ENCODE results near the gene OR1F1.
"Not testable (repeated sequence)": the region's sequence is repeated elsewhere in the genome, so short reads cannot be mapped to it uniquely, and the experiment has no call there.

The OR1F1 gene

DNA sequence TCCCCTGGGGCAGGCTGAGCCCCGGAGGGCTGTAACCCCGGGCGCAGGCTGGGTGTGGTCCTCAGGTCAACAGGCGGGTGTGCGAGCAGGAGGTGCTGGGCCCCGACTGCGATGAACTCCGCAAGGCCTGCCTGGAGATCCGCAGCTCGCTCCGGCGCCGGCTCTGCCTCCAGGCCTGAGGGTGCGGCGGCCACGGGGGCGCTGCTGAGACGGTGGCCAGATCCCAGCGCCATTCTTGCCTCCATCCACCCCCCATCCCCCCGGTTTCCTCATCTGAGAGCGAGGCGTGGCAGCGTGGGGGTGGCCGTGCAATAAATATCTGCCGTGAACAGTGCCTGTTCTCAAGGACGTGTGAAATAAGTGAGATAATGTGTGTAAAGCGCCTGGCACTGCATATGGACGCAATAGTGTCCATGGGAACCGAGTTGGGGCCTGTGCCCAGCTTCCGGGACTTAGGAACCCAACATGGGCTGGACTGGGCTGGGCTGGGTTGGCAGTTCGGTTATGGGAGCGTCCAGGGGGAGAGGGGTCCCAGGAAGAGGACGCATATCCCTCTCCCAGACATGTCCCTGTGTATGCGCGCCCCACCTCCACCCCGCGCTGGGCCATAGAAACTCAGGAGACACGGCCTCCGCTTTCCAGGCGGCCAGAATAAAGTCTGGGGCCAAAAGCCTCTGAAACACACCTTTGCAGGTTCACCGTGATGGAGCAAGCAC, 38.2 kb upstream of the OR1F1 start:
- peak in 9 of 10 donors; percentile 53 to 95 (median 68) for DNase-seq
- intact Hi-C loops (cut with DNase I): no loop called here

DNA sequence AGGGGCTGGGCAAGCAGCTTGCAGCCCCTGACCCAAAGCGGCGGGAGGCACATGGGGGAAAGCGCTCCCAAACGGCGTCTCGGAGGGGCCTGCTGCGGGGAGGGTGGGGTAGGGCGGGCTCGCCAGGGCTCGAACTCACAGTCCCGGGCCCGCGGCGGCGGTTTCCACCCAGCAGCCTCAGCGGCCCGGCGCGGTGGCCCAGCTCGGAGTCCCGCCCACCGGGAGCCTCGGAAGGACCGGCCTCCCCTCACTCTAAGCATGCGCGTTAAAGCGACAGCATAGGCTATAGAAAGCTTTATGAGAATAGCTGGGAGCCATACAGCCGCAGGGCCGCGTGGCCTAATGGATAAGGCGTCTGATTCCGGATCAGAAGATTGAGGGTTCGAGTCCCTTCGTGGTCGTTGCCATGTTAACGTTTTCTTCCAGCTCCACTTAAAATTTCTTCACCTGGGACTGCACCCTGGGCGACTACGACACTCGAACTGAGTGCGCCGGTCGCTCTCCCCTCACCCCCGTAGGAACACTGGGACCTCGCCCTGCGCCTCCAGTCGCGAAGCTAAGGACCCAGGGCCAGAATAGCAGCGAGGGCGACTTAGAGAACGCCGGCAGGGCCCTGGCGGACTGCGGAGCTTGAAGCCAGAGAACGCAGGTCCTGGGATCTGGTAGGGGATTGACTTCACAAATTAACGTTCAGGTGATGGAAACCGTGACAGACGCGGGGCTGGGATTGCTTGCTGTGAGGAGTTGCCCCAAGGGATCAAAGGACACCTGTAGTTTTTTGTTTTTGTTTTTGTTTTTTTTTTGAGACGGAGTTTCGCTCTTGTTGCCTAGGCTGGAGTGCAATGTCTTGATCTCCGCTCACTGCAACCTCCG, 37.4 kb upstream of the OR1F1 start:
- intact Hi-C loops (cut with DNase I): no loop called here

DNA sequence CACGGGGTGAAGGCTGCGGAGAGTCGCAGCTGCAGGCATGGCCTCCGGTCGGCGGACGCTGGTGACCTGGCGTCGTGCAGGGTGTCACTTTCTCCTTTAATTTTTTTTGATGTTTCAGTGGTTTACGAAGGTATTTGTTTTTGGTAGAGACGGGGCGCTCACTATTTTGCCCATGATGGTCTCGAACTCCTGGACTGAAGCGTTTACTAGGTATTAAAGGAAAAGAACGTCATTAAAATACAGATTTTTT, 36.1 kb upstream of the OR1F1 start:
- peak in 2 of 10 donors; percentile 55 to 60 for DNase-seq
- intact Hi-C loops (cut with DNase I): no loop called here

More for the DNA sequence above, 37.4 kb upstream of the OR1F1 start:
- DNase-seq: peak; percentile 88 to 98 (median 92)

DNA sequence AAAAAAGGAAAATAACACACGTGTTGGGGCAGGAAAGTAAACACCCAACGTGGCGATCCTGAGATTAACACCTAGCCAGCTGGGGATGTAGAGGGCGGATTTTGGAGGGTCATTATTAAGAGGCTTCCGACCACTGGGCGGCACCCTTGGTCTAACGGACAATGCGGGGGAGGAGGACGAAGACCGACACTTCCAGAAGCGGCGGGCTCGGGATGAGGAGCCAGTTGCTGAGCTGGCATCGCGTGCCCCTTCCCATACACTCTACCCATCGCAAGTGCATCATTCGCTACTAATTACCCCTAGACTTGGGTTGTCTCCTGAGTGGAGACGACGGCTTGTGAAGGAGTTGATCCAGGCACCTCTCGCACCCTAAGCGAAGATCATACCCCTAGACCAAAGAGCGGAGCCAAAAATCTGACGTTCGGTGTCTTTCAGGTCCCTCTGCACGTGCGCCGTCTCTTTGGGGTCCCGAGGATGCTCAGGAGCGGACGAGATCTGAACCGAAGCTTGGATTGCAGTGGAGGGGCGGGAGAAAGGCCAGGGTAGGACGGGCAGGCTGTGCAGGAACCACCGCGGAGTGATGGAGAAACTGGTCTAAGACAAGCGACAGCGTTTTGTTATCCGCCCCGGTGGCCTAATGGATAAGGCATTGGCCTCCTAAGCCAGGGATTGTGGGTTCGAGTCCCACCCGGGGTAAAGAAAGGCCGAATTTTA, 35.6 kb upstream of the OR1F1 start:
- intact Hi-C loops (cut with DNase I): no loop called here
- peak; percentile 79 to 98 (median 86) for DNase-seq

DNA sequence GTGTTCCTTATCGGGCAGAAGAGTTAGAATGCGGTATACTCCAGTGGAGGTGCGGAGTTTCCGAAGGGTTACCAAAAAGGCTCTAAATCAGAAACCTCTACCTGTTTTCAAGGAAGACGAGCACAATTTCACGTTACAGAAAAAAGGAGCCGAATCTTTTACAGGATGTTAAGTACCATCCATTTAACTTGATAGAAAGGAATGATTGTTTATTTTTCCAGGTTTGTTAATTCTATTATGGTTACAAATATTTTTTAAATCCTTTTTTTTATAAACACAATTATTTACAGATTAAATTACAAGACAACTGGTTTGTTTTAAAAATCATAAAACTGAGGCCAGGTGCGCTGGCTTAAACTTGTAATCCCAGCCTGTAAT, 35.0 kb upstream of the OR1F1 start:
- intact Hi-C loops (cut with DNase I): no loop called here
- no peak for DNase-seq

DNA sequence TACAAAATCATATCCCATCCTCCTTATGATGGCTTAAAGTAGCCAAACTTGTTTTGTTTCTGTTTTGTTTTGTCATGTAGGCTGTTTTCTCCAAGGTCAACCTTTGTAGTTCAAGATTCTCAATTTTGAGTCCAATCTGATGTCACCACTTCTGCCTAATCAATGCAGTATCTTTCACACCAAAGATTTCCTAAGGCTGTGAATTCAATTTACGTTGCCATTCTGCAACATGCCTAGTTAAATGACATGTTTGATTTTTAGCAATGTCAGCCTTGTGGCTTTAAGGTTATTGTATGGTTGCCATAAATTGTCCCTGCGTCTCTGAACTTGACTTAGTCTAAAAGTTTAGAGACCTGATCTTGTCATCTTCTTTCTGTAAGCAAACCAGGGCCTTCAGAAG, 32.8 kb upstream of the OR1F1 start:
- intact Hi-C loops (cut with DNase I): no loop called here
- DNase-seq: no peak

DNA sequence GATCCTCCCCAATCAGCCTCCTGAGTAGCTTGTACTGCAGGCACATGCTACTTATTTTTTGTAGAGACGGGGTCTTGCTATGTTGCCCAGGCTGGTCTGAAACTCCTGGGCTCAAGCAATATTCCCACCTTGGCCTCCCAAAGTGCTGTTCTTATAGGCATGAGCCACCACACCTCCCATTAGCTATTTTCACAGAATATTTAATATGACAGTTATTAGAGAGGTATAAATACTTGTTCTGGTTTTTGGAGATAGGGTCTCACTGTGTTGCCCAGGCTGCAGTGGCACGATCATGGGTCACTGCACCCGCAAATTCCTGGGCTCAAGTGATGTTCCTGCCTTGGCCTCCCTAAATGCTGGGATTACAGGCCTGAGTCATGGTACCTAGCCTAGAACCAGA, 32.0 kb upstream of the OR1F1 start:
- peak in 3 of 10 donors; percentile 5 to 24 (median 7) for DNase-seq
- intact Hi-C loops (cut with DNase I): no loop called here

DNA sequence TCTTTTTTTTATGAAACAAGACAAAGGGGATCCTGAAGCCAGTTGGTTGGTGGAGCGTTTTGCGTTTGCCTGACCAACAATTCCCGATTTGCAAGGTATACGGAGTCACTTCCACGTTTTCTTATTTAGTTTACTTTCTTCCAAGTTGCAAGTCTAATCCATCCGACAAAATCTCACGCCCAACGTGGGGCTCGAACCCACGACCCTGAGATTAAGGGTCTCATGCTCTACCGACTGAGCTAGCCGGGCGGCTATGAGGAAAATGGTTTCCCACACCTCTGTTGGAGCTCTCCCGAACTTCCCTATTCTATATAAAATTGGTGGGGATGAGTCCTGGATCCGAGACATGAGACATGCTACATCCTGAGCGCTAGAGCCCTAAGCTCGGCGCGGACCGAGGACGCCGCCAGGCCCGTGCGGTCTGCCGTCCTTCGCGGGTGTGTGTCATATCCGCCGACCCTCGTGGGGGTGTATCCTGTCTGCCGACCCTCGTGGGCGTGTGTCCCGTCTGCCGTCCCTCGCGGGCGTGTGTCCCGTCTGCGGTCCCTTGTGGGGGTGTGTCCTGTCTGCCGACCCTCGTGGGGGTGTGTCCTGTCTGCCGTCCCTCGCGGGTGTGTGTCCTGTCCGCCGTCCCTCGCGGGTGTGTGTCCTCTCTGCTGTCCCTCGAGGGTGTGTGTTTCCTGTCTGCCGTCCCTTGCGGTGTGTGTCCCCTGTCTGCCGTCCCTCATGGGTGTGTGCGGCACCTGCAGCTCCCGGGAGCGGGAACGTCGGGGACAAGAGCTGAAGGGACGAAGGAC, 30.6 kb upstream of the OR1F1 start:
- DNase-seq: peak in 7 of 10 donors; percentile 28 to 86 (median 43)
- intact Hi-C loops (cut with DNase I): no loop called here

DNA sequence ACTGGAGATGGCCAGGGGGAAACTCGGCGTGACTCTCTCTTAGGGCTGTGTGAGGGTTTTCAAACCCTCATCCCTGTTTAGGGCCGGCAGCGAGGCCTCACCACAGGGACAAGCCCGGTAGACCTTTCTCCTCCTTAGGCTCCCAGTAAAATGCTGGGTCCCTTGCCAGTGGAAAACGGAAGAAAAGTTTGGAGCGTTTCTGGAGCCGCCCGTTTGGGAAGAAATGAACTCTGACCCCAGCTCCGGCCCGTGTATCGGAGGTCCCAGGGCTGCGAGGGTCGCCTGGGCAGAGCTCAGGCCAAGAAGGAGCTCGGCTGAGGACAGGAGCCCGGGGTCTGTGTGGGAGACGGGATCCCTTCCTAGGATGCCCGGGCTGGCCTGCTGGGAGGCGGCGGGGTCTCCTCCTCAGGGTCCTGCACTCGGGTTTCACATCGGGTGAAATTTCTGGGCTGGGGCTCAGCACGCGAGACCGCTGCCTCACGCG, 29.9 kb upstream of the OR1F1 start:
- intact Hi-C loops (cut with DNase I): no loop called here
- peak in 3 of 10 donors; percentile 64 to 81 (median 79) for DNase-seq

DNA sequence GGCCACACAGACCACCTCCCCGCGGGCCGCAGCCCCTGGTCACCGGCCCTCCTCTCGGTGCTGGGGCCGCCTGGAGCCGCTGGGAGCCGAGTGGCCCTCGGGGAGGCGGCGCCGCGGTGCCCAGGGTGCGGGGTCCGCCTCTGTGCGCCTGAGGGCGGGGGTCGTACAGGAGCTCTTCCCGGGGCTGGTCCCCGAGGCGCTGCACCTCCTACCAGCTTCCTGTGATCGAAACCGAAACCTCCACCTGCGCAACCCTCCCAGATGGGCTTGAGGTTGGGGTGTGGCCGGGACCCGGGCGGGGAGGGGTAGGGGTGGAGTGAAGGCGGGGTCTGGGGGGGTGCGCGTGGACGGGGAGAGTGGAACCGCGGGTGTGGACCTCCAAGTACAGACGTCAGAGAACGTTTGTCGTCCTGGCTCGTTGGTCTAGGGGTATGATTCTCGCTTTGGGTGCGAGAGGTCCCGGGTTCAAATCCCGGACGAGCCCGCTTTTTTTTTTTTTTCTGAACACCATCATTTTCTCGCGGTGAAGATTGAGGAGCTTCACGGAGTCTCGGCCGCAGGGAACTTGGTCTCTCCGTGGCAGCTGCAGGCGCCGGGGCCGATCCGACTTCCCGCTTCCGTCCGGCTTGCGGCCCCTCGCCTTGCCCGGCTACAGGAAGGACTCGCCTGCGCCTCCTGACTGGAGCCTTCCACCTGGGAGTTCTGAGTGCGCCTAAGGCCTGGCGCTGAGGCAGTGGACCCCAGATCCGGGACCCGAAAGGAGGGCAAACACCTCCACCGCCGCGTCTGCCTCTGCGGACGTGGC, 29.3 kb upstream of the OR1F1 start:
- intact Hi-C loops (cut with DNase I): no loop called here
- peak in 6 of 10 donors; percentile 31 to 85 (median 67) for DNase-seq

DNA sequence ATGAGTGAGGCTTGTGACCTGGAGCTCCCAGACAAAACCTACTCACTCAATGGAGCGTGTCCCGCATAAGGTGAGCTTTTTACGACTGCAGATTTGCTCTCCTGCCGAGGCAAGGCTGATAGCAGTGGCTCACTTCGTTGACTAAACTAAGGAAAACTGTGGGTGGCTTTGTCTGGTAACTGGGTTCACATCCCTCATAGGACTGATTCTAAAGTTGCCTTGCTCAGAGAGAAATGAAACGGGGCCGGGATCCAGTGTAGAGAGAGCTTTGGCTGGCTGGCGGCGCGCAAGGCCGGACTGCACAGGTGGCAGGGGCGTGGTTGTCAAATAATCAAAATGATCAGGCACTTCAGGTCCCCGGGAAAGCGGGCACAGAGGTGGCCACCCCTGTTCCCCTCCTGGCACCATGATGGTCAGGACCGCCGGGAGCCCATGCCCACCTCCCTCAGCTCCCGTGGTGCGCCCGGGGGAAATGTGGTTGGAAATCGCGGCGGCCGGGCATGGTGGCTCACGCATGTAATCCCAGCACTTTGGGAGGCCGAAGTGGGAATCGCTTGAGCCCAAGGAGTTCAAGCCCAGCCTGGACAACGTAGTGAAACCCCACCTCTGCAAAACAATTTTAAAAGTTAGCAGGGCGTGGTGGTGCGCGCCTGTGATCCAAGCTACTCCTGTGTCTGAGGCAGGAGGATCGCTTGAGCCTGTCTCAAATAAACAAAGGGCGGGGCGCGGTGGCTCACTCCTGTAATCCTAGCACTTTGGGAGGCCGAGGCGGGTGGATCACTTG, 26.6 kb upstream of the OR1F1 start:
- peak in 3 of 10 donors; percentile 47 to 75 (median 61) for DNase-seq
- intact Hi-C loops (cut with DNase I): no loop called here

DNA sequence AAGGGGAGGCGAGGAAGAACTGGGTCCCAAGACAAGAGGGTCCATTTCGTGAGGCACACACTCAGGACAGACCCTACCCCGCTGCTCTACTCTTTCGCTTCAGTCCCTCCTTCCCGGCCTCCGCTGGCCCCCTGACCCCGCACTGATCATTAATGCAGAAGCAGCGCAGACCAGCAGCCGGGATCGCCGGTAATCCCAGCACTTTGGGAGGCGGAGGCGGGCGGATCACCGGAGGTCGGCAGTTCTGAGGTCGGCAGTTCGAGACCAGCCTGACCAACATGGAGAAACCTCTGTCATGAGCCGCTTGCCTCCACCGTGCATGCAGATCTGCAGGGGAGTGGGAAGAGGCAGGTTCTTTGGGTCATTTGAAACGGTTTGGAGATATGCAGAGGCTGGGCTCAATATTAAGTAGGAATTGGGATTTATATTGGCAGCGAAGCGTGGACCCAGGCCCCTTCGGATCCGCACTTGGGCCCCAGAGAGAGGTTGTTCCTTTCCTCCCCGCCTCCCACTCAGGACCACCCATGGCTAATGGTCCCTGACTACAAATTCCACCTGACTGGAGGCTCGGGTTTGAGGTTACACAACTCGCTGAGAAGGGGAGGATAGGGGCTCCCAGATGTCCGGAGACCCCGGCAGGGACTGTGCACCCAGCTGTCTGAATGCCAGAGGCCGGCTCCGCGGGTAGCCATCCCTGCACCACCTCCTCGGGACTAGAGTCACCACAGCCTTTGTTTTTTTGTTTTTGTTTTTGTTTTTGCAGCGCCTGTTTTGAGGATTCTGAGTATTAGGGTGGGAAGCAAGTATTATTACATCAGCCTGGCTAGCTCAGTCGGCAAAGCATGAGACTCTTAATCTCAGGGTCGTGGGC, 23.6 kb upstream of the OR1F1 start:
- peak in 3 of 10 donors; percentile 44 to 67 (median 55) for DNase-seq
- intact Hi-C loops (cut with DNase I): no loop called here

DNA sequence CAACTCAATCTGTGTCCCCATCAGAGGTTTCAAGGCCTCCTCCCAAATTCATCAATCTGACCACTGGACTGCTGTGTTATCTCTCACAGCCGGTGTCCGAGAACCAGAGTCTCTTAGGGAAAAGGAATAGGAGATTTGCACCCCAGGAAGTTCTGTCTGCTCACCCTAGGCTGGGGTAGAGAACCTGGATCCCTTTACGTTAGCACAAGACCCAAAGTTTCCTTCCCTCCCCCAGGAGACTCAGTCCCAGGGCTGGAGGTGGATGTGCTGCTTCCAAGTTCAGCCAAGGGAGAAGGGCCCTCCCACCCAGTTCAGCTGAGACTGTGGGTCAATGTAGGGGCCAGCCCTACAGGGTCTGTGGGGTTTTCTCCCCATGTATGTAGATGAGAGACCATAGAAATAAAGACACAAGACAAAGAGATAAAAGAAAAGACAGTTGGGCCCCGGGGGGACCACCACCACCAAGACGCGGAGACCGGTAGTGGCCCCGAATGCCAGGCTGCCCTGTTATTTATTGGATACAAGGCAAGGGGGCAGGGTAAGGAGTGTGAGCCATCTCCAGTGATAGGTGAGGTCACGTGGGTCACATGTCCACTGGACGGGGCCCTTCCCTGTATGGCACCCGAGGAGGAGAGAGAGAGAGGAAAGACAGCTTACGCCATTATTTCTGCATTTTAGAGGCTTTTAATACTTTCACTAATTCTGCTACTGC, 22.7 kb upstream of the OR1F1 start:
- intact Hi-C loops (cut with DNase I): no loop called here

DNA sequence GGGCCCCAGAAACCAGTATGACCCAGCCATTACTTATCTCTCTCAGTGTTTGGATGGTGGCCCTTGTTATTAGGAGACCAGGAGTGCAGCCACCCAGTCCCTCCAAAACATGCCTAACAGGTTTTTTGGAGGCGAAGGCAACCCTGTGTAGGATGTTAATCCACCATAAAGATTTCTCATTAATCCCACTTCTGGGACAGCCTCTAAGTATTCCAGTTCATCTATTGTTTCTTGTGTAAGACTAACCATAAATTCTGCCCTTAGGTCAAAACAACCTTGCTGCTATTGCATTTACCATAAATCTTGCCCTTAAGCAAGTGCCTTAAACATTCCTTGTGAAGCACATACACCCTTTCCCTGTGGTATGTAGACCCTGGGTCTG, 21.5 kb upstream of the OR1F1 start:
- intact Hi-C loops (cut with DNase I): loop anchor here (2.0 kb wide), 1 partner anchor 108 kb away; no protein-coding TSS in a partner anchor
- no peak for DNase-seq

More for the DNA sequence above, 22.7 kb upstream of the OR1F1 start:
- peak in 2 of 10 donors; percentile 16 to 41 for DNase-seq

DNA sequence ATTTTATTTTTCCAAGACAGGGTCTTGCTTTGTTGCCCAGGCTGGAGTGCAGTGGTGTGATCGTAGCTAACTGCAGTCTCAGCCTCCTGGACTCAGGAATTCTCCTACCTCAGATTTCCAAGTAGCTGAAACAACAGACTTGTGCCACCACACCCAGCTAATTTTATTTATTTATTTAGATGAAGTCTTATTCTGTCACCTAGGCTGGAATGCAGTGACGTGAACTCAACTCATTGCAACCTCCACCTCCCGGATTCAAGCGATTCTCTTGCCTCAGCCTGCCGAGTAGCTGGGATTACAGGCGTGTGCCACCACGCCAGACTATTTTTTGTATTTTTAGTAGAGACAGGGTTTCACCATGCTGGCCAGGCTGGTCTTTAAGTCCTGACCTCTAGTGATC, 19.3 kb upstream of the OR1F1 start:
- peak in 1 of 10 donors; percentile 36 for DNase-seq
- intact Hi-C loops (cut with DNase I): not testable (repeated sequence)

DNA sequence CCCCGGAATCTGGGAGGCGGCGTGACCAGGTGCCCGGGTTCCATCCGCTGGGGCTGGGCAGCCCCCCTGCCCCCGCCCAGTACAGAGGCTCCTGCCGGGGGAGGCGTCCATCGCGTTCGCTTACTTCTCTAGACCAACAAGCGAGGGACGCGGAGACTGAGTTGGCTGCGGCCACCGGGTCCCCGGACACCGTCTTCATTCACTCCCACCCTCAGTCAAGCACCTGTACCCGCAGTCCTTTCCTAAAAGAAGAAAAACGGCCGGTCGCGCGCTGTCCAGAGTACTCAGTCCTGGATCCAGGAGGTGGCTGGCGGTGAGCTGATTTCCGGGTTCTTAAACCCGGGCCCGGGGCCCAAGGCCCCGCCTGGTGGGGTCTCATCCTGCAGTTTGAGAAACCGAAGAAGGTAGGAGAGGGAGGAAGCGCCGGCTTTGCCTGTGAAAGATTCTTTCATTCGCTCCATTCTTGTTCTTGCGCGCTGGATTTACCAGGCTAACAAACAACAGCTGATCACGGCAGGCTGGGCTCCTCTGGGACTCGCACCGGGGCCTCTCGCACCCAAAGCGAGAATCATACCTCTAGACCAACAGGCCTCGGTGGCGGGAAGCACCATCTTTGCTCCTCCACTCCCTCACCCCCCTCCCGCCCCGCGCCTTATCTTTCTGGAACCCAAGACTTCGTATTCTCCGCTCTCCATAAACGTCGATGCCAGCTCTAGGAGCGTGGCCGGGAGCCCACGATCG, 17.4 kb upstream of the OR1F1 start:
- intact Hi-C loops (cut with DNase I): no loop called here
- DNase-seq: peak in 2 of 10 donors; percentile 61 to 65

Data from posterior cingulate gyrus (tissue), 11 donors.